Upper lobe of left lung (tissue), 6 donors: Measurements from ENCODE around the gene ADSS1. TPM values are rescaled to one million over a fixed set of nuclear protein-coding genes. Genes with fewer than 3 reads are reported as not detected.

ENCODE experiments used
- ATAC-seq, 2 donors: fragments of 200-7000 bp; cut with Tn5 transposase; one replicate each; pipeline ENCODE4 v1.9.1; 2022; ENCODE audit warnings: mild to moderate bottlenecking in 2 of 2, moderate library complexity in 2 of 2; ENCODE audit not compliant: low FRiP score in 2 of 2
- DNase-seq, 2 donors: peaks; one replicate each; pipeline ENCODE4 v3.0.0-alpha.2; 2019 to 2020
- H3K27ac ChIP-seq, 4 donors: fragments of 200-600 bp; sonication (generic); one replicate each; pipeline ENCODE4 v1.5.1; 2016 to 2019
- H3K27me3 ChIP-seq, 4 donors: fragments of 200-600 bp; sonication (generic); one replicate each; pipeline ENCODE4 v1.5.1; 2017 to 2019
- H3K36me3 ChIP-seq, 4 donors: fragments of 200-600 bp; sonication (generic); one replicate each; pipeline ENCODE4 v1.5.1; 2016 to 2019
- H3K4me1 ChIP-seq, 4 donors: fragments of 200-600 bp; sonication (generic); one replicate each; pipeline ENCODE4 v1.5.1; 2018 to 2019
- H3K4me3 ChIP-seq, 4 donors: fragments of 200-600 bp; sonication (generic); one replicate each; pipeline ENCODE4 v1.5.1; 2017 to 2019; ENCODE audit warnings: mild to moderate bottlenecking in 2 of 4, moderate library complexity in 1 of 4
- H3K9me3 ChIP-seq, 4 donors: fragments of 200-600 bp; sonication (generic); one replicate each; pipeline ENCODE4 v1.5.1; 2018 to 2019
- CTCF ChIP-seq, 6 experiments: fragments of 450-650 bp in 4 of 6; fragments of 200-600 bp in 2 of 6; sonication (generic) in 2 of 6; IDR thresholded peaks; one replicate each; pipeline ENCODE4 v1.5.1; 2016 to 2019; ENCODE audit warnings: antibody characterized with exemption in 6 of 6
- EP300 ChIP-seq, 4 donors: sonication (generic); formaldehyde crosslinking; IDR thresholded peaks; one replicate each; pipeline ENCODE4 v1.5.1; 2017; ENCODE audit warnings: antibody characterized with exemption in 4 of 4, control low read depth in 2 of 4
- POLR2A ChIP-seq, 4 donors: fragments of 450-650 bp; IDR thresholded peaks; one replicate each; pipeline ENCODE4 v1.5.1; 2016 to 2017; ENCODE audit warnings: antibody characterized with exemption in 4 of 4, mild to moderate bottlenecking in 2 of 4
- POLR2AphosphoS5 ChIP-seq, 2 donors: sonication (generic); formaldehyde crosslinking; IDR thresholded peaks; one replicate each; pipeline ENCODE4 v1.5.1; 2017; ENCODE audit warnings: antibody characterized with exemption in 2 of 2
- WGBS, 2 donors: methylation state at CpG; one replicate each; pipeline ENCODE4 v1.1.5; 2017 to 2018; 5-methylcytosine and 5-hydroxymethylcytosine counted together
- total RNA-seq, 6 donors: library from RNA; depleted of rRNA in 4 of 6; stranded (reverse); fragments of >200 nt in 4 of 6; gene quantifications; one replicate each; pipeline versions ENCODE4 v1.1.0 to v1.2.1, GENCODE V29; 2016 to 2021
- donor health status: DM: no; HTN: no; CAD: no; lungs with moderate emphysema.
- donor health status: DM: no; HTN: yes; CAD: no; lungs with severe emphysema.

Gene ADSS1
- total RNA-seq, 6 donors from 2014 or later, result 4.9 to 34.6 (median 6.2) TPM

DNA sequence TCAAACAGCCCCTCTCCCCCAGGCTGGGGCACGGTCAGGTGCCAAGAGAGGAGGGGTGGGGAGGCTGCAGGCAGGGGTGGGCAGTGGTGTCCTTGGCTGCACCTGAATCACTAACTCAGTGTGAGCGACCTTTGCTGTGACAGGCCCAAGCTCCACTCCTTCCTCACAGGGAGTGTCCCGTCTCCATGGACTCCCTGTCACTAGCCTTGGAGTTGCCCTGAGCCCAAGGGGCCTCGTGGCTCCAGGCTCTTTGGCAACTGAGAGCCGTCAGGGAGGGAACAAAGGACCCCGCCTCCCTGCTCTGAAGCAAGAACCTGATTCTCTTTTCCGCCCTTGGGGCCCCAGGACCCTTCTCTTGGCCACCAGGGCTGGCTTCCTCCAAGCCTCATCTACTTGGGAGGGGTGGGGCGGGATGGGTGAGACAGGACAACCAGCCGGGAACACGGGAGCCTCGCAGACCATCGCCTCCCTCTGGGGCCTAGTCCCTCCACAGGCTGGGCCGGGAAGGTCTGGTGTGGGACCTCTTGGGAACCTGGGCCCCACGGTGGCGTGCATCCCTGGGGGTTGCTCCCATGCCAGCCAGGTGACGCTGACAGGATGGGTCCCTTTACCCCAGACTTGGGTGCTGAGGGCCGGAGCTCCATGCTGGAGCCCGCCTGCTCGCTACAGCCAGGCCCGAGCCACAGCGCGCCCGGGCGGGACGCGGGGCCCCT lies 935 bp upstream of the ADSS1 start:
- Histone ChIP-seq H3K36me3 (peaks cover 0 to 17% (median 9%) of the 10 kb centered on the region in 4 donors), H3K9me3 (no peaks in the 10 kb centered on the region), H3K27ac (peak overlapping the region in 1 of 4 donors; percentile 74), H3K4me1 (peaks cover 17 to 36% (median 22%) of the 10 kb centered on the region in 4 donors), H3K27me3 (no peaks in the 10 kb centered on the region), H3K4me3 (peak overlapping the region in 3 of 4 donors; percentile 71 to 90 (median 80))
- ATAC-seq, result no peak
- TF ChIP-seq EP300 (IDR thresholded peaks at IDR 0.05) (no peak), CTCF (IDR thresholded peaks at IDR 0.05) (no peak), POLR2AphosphoS5 (IDR thresholded peaks at IDR 0.05) (no peak), POLR2A (IDR thresholded peaks at IDR 0.05) (no peak)
- 41 to 60% methylated on average over 12 to 13 of the region's 26 CpGs for WGBS, 2 donors
- DNase-seq, result no peak

DNA sequence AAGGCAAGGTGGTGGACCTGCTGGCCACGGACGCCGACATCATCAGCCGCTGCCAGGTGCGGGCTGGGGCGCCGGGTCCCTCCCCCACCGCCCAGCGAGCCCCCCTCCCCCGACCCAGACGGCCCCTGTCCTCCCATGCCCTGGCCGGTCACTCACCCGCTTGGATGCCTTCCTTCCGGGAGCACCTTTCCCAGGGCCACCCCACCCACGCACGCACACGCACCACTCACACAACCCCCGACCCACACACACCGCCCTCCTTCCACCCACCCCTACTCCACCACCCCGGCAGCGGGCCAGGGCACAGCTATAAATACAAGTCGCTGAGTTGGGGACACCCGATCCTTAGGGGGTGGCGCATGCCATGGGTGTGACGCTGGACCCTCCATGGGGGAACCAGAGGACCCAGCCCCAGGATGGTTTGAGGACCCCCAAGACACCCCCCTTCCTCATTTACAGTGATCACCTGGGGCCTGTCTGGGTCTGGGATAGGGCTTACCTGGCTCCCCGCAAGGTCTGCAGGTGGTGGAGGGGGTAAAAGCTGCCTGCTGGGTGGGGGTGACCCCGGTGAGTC lies 465 bp downstream of the ADSS1 start:
- Histone ChIP-seq H3K27me3 (no peaks in the 10 kb centered on the region), H3K36me3 (peaks cover 0 to 7% (median 2%) of the 10 kb centered on the region in 4 donors), H3K9me3 (no peaks in the 10 kb centered on the region), H3K4me1 (peaks cover 17 to 36% (median 22%) of the 10 kb centered on the region in 4 donors), H3K27ac (peak overlapping the region; percentile 37 to 74 (median 66)), H3K4me3 (peak overlapping the region; percentile 71 to 90 (median 84))
- WGBS, 2 donors, result 7 to 17% methylated on average over 12 of the region's 27 CpGs
- peak; percentile 6 for ATAC-seq
- no peak for DNase-seq
- no peak for TF ChIP-seq POLR2AphosphoS5 (IDR thresholded peaks at IDR 0.05)
- TF ChIP-seq CTCF (IDR thresholded peaks at IDR 0.05), result no peak
- TF ChIP-seq EP300 (IDR thresholded peaks at IDR 0.05), result no peak

GRCh38 chr14:104724981-104725771 lies 1.1 kb downstream of the ADSS1 start:
- WGBS, 2 donors, result 62 to 65% methylated on average over 2 to 21 of the region's 24 CpGs
- peaks cover 17 to 36% (median 22%) of the 10 kb centered on the region in 4 donors for H3K4me1 ChIP-seq
- peak overlapping the region in 2 of 4 donors; percentile 74 for H3K27ac ChIP-seq
- no peaks in the 10 kb centered on the region for H3K27me3 ChIP-seq
- no peaks in the 10 kb centered on the region for H3K9me3 ChIP-seq
- DNase-seq, result peak in 1 of 2 donors; percentile 83
- H3K36me3 ChIP-seq, result peaks cover 0 to 2% (median under 1%) of the 10 kb centered on the region in 4 donors
- peak overlapping the region in 3 of 4 donors; percentile 71 to 90 (median 80) for H3K4me3 ChIP-seq
- no peak for TF ChIP-seq EP300 (IDR thresholded peaks at IDR 0.05)
- TF ChIP-seq POLR2AphosphoS5 (IDR thresholded peaks at IDR 0.05), result no peak
- no peak for TF ChIP-seq CTCF (IDR thresholded peaks at IDR 0.05)
- TF ChIP-seq POLR2A (IDR thresholded peaks at IDR 0.05), result no peak
- ATAC-seq, result peak; percentile 5 to 15

DNA sequence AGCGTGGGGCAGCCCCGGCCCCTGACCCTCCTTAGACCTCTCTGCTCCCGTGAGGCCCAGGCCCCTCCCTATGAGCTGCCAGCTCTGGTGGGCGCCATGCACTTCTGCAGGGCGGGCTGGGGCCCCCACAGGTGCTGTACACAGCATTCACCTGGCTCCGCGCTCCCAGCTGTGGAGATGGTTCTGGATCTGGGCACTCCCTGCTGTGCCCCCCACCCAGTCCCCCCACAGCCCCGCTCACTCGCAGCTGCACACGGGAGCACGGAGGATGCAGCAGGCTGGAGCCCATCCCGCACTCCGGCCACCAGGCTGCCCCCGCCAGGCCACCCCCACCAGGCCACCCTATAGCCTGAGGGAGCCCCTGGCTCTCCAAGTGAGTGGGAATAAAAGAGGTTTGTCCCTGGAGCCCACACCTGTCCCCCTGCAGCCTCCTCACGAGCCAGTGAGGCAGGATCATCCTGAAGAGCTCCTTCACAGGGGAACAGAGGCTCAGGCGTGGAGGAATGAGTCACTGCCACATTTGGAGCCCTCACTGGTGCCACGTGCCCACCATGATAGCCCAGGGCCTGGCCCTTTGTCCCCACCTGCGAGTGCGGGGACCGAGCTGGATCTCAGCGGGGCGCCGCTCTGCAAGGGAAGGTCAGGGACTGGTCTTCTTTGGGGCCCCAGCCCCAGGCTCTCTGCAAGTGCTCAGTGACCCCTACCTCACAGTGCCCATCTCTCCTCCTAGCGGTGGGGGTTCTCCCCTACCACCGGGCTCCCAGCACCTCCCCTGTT lies 1.9 kb downstream of the ADSS1 start:
- DNase-seq (peak in 1 of 2 donors; percentile 84), ATAC-seq (no peak)
- no peaks in the 10 kb centered on the region for H3K27me3 ChIP-seq
- H3K4me1 ChIP-seq, result peaks cover 17 to 36% (median 22%) of the 10 kb centered on the region in 4 donors
- no peak overlapping the region for H3K4me3 ChIP-seq
- no peak overlapping the region for H3K27ac ChIP-seq
- TF ChIP-seq POLR2A (IDR thresholded peaks at IDR 0.05) (no peak), CTCF (IDR thresholded peaks at IDR 0.05) (no peak), EP300 (IDR thresholded peaks at IDR 0.05) (no peak), POLR2AphosphoS5 (IDR thresholded peaks at IDR 0.05) (no peak)
- peaks cover 0 to 2% (median 0%) of the 10 kb centered on the region in 4 donors for H3K36me3 ChIP-seq
- WGBS, 2 donors, result 89% methylated on average over 8 to 24 of the region's 25 CpGs
- no peaks in the 10 kb centered on the region for H3K9me3 ChIP-seq
